Medulla oblongata (tissue), 1 donor: Measurements from ENCODE around the gene NUDT2.
"Not testable (repeated sequence)": the region's sequence is repeated elsewhere in the genome, so short reads cannot be mapped to it uniquely, and the experiment has no call there.

Experiments
- DNase-seq: peaks from one replicate; pipeline ENCODE4 v3.0.0-alpha.2; 2015; ENCODE audit errors: extremely low spot score

The NUDT2 gene

DNA sequence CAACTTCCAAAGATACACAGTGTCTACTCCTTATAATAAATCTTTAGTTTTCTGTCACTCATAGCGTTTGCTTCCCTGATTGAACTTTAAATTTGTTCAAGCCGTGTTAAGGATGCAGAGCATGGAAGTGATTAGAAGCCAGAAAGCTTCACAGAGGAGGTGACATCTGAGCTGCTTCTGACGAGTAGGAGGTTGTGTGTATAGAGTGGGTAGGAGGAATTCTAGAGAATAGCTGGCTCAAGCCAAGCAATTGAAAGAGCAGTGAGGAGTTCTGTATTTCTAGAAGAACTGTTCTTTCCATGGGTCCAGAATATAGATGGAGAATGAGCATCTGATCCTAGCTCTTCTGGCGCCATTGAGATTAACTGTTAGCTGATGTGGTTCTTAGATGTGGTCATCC is 6.0 kb downstream of the NUDT2 start:
- DNase-seq, result no peak

DNA sequence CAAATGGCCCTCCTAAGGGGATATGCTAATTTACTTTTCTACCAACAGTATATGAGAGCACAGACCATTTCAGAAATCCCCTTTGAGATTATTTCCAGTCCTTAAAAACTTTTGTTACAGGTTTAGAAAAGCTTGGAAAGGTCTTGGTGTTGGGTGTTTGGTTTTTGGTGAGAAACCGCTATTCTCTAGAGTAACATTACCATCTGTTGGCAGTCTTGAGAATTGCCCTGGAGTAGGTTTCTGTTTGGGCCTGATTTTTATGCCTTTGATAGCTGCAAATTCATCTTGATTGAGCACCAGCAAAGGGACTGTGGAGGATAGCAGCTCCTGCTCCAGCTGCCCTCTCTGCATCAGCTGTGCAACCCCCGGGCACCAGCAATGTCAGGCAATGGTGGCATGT is 8.0 kb downstream of the NUDT2 start:
- peak; percentile 21 for DNase-seq

DNA sequence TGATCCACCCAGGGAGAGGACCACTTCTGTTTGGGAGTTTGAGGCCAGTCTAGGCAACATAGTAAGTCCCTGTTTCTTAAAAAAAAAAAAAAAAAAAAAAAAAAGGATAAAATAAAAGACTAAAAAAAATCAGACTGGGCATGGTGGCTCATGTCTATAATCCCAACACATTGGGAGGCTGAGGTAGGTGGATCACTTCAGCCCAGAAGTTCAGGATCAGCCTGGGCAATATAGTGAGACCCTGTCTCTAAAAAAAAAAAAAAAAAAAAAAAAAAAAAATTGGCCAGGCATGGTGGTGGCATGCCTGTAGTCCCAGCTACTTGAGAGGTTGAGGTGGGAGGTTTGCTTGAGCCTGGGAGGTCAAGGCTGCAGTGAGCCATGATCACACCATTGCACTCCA is 8.7 kb downstream of the NUDT2 start:
- DNase-seq, result not testable (repeated sequence)

DNA sequence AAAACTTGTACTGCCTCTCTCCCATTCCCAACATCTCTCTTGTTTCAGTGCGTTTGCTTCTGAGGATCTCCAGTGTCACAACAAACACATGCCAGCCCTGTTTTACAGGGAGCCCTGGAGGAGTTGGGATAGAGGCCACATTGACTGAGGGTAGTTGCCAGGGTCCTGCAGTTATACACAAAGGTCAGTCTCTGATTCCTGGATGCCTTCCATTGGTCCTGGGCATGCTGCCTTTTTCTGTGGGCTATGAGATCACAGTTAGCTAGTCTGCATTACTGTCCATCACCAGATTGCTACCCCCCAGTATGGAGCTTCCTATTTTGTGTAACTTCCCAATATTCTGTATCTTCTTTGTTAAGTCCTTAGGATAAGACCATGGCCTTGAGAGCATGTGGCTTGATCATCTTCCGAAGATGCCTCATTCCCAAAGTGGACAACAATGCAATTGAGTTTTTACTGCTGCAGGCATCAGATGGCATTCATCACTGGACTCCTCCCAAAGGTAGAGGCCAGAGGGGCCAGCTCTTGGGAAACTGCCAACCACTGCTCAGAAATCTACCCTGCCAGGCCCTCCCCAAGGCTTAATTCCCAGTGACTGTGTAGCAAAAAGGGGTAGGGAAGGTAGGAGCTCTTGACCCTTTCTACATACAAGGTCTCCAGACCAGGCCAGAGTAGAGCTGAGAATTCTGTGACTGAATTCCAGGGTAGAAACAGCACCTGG is 9.5 kb downstream of the NUDT2 start:
- peak; percentile 84 for DNase-seq

DNA sequence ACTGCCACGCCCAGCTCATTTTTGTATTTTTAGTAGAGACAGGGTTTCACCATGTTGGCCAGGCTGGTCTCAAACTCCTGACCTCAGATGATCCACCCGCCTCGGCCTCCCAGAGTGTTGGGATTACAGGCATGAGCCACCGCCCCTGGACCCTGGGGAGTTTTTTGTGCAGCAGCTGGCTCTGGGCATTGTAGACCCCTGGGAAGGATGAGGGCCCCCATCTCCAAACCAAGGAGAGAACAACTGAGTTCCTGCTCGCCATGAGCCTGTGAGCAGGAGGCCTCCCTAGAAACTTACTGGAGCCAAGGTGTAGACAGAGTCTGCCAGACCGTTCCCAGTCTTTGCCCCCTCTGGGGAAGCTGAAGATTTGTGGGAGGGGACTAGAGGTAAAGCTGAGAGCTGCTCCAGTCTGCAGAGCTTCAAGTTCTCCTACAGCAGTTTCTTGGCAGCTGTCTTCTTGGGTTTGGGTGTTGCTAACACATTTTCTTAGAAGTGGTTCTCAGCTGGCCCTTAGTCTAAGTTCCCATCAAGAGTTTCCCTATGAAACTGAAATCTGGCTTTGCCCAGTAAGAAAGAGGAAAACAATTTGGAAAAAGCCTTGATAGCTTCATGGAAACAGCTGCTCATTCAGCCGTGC is 12.4 kb downstream of the NUDT2 start:
- DNase-seq, result no peak

DNA sequence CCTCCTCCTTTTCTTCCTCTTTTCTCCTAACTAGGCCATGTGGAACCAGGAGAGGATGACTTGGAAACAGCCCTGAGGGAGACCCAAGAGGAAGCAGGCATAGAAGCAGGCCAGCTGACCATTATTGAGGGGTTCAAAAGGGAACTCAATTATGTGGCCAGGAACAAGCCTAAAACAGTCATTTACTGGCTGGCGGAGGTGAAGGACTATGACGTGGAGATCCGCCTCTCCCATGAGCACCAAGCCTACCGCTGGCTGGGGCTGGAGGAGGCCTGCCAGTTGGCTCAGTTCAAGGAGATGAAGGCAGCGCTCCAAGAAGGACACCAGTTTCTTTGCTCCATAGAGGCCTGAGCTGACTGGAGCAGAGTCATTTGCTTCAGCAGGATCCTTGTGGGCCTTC is 13.7 kb downstream of the NUDT2 start:
- peak; percentile 87 for DNase-seq

DNA sequence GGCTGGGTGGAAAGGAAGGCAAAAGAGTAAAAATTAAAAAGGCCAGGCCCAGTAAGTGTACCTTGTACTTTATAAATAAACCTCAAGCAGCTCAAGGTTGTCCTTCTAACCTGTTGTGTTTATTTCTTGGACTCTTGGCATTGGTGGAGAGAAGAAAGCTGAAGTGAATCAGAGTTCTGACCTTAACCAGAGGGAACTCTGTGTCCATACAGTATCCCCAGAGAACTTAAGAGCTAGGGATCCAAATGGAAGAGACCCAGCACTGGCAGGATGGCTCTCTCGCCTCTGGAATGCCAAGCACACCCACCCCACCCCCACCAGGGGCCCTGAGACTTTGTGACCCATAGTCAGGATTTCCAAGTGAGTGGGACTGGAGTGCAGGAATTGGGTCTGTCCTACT is 14.2 kb downstream of the NUDT2 start:
- DNase-seq, result no peak

DNA sequence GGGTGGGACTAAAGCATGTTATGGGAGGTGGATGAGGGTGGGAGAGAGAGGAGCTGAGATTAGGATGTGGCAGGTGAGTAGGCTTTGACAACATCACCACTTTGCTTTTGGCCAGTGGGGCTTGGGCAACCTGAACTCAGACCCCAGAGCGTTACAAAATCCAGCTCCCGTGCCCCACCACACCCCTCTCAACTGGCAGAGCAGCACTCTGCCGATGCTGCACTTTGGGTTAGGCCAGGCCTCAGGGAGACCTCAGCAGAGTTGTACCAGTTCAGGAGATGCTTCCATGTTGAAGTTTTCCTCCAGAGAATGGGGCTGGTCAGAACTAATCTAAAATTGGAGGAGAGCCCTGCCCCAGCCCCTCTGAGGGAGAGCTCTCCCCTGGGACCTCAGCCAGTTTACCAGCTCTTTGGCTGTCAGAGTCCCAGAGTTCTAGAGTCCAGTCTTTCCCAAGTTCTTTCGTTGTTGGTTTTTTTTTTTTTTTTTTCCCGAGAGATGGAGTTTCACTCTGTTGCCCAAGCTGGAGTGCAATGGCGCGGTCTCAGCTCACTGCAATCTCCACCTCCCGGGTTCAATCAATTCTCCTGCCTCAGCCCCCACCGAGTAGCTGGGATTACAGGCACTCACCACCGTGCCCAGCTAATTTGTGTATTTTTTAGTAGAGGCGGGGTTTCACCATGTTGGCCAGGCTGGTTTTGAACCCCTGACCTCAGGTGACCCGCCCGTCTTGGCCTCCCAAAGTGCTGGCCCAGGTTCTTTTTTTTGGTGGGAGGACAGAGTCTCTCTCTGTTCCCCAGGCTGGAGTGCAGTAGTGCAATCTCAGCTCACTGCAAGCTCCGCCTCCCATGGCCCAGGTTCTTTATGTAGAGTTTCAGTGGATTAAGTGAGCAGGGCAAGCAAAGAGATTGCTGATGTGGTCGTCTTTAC is 17.8 kb downstream of the NUDT2 start:
- no peak for DNase-seq

DNA sequence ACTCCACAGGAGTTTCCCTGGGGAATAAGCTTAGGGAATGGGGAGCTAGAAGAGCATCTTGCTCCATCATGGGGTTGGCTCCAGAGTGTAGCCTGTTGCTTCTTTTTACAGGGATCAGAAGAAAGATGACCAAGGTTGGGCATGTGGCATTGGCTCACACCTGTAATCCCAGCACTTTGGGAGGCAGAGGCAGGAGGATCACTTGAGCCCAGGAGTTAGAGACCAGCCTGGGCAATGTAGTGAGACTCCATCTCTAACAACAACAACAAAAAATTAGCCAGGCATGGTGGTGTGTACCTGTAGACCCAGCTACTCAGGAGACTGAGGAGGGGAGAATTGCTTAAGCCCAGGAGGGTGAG is 18.4 kb downstream of the NUDT2 start:
- DNase-seq, result no peak

DNA sequence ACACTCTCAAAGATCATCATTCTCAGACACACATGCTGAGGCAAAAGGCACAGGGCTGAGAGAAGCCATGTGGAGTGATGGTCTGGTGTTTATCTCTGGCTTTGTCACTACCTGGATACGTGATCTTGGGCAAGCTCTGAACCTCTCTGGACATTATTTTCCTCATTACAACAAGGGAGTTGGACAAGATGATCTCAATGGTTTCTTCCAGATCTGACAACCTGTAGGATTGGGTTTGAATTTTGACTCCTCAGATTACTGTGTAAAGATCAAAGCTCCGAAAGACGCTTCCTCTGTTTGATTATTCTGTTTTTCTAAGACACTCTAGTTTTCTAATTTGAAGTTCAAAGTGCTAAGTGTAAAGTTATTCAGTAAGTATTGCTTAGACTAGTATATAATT is 20.0 kb downstream of the NUDT2 start:
- DNase-seq, result no peak

DNA sequence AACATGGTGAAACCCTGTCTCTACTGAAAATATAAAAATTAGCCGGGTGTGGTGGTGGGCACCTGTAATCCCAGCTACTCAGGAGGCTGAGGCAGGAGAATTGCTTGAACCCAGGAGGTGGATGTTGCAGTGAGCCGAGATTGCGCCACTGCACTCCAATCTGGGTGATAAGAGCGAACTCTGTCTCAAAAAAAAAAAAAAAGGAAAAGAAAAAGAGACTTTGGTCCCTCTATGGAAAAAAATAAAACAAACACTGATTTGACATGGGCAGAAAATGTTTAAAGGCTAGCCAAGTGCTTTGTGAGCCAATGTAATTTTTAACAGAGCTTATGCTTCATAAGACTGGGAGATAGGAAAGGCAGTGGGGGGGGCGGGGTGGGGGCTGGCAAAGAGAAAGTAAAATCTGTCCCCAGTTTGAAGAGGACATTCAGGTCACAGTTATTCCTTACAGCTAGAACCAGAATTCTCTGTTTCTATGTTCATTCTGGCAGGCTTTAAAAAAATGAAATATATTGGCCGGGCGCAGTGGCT is 22.8 kb downstream of the NUDT2 start:
- DNase-seq, result not testable (repeated sequence)

DNA sequence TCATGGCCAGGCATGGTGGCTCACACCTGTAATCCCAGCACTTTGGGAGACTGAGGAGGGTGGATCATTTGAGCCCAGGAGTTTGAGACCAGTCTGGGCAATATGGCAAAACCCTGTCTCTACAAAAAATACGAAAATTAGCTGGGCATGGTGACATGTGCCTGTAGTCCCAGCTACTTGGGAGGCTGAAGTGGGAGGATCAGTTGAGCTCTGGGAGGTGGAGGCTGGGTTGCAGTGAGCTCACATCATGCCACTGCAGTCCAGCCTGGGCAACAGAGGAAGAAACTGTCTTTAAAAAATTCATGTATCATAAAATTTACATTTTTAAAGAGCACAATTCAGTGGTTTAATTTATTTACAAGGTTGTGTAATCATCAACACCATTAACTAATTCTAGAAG is 23.6 kb downstream of the NUDT2 start:
- DNase-seq, result not testable (repeated sequence)

DNA sequence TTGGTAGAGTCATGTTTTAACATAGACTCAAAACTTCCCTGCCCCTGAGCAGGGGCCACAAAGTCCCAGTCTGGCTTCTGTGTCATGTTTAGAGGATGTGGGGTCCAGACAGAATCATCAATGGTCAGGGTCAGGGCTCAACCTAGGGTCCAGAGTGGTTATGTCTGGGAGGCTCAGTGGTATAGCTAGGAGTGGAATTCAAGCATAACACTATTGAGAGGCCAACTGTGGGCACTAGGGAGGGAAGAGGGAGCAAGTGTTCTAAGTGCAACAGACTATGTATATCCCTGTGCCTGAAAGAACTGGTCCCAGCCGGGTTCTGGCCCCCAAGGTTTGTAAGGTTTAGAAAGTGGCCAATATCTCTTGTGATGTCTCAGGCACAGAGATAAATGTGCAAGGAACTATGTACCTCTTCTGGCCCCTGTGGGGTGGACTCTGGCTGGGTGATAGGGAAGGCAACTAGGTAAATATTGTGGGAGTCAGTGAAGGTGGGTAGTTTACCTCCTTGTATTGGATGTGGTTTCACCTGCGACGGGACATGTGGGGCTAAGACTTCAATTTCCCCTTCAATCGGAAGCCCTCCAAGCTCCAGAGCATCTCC is 33.3 kb downstream of the NUDT2 start:
- no peak for DNase-seq

DNA sequence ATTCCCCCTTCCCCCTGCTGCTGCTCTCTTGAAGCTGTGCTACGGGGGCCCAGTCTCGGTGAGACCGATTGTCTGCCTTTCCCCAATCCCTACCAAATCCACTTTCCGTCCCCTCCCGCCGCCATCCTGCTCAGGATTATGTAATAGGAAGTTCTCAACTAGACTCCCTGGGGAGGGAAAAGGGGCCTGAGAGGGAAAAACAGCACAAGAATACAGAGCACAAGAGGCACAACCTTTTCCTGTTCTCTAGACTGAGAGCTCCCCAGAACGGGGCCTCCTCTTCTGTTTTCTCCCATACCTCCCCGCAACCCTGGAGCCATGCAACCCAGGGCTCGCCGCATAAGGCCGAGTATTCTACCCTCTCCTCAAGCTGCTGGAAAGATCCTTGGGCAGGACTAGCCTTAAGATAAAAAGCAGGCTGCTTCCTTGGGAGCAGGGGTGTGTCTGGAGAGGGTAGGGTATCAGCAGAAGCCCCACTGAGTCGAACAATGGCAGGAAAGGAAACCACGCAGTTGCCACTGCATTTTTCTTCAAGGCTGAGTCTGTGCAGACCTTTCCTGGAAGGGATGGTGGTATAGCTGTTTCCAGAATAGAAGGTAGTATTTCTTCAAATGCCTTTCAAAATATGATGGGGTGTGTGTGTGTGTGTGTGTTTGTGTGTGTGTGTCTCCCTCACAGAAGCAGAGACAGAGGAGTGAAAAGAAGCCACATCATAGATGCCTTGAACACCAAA is 34.4 kb downstream of the NUDT2 start:
- no peak for DNase-seq

DNA sequence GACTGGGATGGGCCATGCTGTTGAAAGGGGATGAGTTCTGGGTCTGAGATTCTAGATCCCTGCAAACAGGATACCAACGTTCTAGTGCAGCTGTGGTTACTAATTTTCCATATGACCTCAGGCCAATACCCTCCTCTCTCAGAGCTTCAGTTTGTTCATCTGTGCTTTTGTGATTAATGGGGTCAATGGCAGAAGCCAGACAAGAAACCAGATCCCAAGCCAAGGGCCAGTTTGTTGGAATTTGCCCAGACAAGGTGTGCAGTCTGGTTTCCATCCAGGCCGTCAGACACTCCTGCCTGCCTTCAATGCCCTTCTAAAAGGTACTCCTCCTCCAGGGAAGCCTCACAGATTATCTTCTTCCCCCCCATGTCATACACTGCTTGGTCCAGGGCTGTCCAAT is 35.9 kb downstream of the NUDT2 start:
- DNase-seq, result no peak

DNA sequence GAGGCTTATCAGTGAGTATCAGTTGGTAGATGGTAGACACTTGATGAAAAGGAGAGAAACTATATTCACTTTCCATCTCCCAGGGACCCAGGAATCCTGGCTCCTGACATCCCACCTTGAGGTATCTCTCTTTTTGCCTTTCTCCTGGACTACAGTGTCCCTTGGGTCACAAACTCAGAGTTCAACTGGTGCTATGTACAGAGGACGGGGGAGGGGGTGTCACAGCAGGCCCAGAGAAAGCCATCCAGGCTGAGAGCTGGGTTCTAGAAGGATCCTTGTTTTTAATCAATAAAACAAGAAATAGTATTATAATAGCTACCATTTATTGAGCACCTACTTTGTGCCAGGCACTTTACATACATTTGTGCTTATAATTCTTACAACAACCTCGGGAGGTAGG is 37.0 kb downstream of the NUDT2 start:
- no peak for DNase-seq

DNA sequence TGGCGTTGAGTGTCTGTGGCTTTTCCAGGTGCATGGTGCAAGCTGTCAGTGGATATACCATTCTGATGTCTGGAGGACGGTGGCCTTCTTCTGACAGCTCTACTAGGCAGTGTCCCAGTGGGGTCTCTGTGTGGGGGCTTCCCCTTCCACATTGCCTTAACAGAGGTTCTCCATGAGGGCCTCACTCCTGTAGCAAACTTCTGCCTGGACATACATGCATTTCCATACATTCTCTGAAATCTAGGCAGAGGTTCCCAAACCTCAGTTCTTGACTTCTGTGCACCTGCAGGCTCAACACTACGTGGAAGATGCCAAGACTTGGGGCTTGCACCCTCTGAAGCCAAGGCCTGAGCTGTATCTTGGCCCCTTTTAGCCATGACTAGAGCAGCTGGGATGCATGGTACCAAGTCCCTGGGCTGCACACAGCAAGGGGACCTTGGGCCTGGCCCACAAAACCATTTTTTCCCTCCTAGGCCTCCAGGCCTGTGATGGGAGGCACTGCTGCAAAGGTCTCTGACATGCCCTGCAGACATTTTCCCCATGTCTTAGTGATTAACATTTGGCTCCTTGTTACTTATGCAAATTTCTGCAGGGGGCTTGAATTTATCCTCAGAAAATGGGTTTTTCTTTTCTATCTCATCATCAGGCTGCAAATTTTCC is 38.5 kb downstream of the NUDT2 start:
- DNase-seq, result not testable (repeated sequence)

DNA sequence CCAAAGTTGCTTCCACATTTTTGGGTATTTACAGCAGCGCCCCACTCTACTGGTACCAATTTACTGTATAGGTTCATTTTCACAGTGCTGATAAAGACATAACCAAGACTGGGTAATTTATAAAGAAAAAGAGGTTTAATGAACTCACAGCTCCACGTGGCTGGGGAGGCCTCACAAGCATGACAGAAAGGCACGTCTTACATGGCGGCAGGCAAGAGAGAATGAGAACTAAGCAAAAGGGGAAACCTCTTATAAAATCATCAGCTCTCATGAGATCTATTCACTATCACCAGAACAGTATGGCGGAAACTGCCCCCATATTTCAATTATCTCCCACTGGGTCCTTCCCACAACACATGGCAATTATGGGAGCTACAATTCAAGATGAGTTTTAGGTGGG is 39.4 kb downstream of the NUDT2 start:
- not testable (repeated sequence) for DNase-seq

DNA sequence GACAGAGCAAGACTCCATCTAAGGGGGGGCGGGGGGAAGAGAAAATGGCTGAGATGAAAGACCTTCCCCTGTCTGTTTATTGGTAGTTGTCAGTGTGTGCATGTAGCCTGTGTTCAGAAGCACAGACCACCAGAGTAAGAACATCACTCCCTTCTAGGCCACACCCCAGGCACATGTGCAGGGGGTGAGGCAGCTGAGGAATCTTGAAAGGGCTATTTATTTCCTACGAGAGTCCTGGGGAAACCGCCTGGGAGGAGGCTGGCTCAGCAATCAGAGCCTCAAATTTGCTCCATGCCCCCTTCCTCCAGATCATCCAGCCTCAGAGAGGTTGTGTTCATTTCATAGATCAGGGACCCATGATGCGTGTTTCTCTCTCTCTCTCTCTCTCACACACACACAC is 40.3 kb downstream of the NUDT2 start:
- no peak for DNase-seq

DNA sequence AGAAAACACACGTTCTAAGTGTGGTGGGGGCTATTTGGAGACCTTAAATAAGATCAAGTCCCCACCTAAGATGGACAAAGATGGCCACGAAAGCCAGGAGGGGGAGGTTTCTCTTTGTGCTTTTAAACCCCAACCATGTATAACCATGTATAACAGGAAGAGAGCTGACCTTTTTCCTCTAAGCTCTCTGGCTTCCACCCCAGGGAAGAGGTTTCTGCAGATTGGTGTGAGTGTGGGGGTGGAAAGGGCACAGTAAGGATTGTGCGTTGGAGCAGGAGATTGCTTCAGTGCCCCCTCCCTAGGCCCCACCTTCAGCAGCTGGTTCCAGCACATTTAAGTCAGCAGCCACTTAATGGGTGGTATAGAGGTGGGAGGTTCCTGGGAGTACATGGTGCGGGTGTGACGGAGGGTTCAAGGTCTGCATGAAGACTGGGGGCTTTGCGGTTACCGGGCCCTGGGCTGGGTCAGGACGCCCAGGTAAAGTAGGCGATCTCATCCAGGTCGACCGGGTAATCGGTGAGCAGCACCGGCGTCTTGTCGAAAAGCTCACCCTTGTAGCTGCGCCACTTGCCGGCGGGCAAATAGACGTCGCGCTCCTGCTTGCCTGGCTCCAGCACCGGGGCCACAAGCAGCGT is 41.1 kb downstream of the NUDT2 start:
- no peak for DNase-seq
